K562 (cell line): ENCODE results near the gene TANC1. TPM values are rescaled to one million over a fixed set of nuclear protein-coding genes. Genes with fewer than 3 reads are reported as not detected.

Experiments used
- ATAC-seq: fragments of 200-7000 bp; cut with Tn5 transposase; 3 replicates; pipeline ENCODE4 v1.9.1; 2020; ENCODE audit warnings: moderate library complexity
- BruUV-seq: library from RNA; stranded (reverse); fragments of 400-500 nt; replicated peaks from 2 replicates; lab custom pipeline; 2021; lab: Mats Ljungman, UMichigan
- CTCF ChIA-PET: fragments of 300-600 bp; formaldehyde crosslinking; extraction: SDS; loops from one replicate; lab custom pipeline; 2021; ENCODE audit warnings: low intra/inter-chr PET ratio; lab: Yijun Ruan, JAX
- POLR2A ChIA-PET: fragments of 300-600, 350-650 bp; sonication (Branson Sonifier 250); formaldehyde crosslinking; extraction: SDS; loops from one replicate; lab custom pipeline; 2021; ENCODE audit warnings: antibody characterized with exemption, inconsistent platforms; lab: Yijun Ruan, JAX
- DNase-seq, 4 experiments: peaks; one replicate each; pipeline versions ENCODE4 v3.0.0 to v3.0.0-alpha.2; 2011 to 2018; ENCODE audit warnings: low spot score in 3 of 4, mixed read lengths in 3 of 4; ENCODE audit errors: extremely low read depth in 1 of 4
- FAIRE-seq: peaks from 2 replicates; lab custom pipeline; 2011; peaks lifted over from hg19 to GRCh38; lab: Jason Lieb, UNC
- H2AFZ ChIP-seq: 2 replicates; pipeline ENCODE4 v1.6.0; 2011; ENCODE audit warnings: low read depth, low read length, control low read depth, inconsistent platforms
- H3K27ac ChIP-seq: fragments of 200-600 bp; 3 replicates; pipeline ENCODE4 v1.8.0; 2011; ENCODE audit warnings: low read depth, mild to moderate bottlenecking, control low read depth, inconsistent platforms, low read length, moderate library complexity, mixed read lengths; ENCODE audit errors: extremely low read depth
- H3K27me3 ChIP-seq, 2 experiments: fragments of 300-600 bp in 1 of 2; 2 replicates in 1 of 2; 3 replicates in 1 of 2; pipeline versions ENCODE4 v1.6.0 to v1.8.0; 2011; ENCODE audit warnings: inconsistent platforms in 2 of 2, low read length in 2 of 2, mild to moderate bottlenecking in 1 of 2, mixed read lengths in 1 of 2, moderate library complexity in 1 of 2; ENCODE audit not compliant: control insufficient read depth in 2 of 2, insufficient read depth in 2 of 2
- H3K36me3 ChIP-seq: fragments of 300-600 bp; 3 replicates; pipeline ENCODE4 v1.8.0; 2011; ENCODE audit warnings: mild to moderate bottlenecking, low read length, inconsistent platforms; ENCODE audit not compliant: control insufficient read depth, insufficient read depth
- H3K4me1 ChIP-seq, 2 experiments: fragments of 200-600 bp in 1 of 2; replicated peaks in 1 of 2; 2 replicates in 1 of 2; 3 replicates in 1 of 2; pipeline versions ENCODE4 v1.5.1 to v1.8.0; 2011; ENCODE audit warnings: inconsistent platforms in 2 of 2, low read length in 2 of 2, mild to moderate bottlenecking in 1 of 2, mixed read lengths in 1 of 2, moderate library complexity in 1 of 2; ENCODE audit not compliant: control insufficient read depth in 2 of 2, insufficient read depth in 2 of 2
- H3K4me2 ChIP-seq: 2 replicates; pipeline ENCODE4 v1.6.1; 2011; ENCODE audit warnings: low read length, control low read depth, inconsistent platforms, mixed read lengths; ENCODE audit not compliant: insufficient read depth
- H3K4me3 ChIP-seq: fragments of 200-600 bp; sonication (generic), shearing (Covaris generic); 2 replicates; pipeline ENCODE4 v1.5.1; 2016; ENCODE audit warnings: control low read depth, inconsistent platforms
- H3K79me2 ChIP-seq: fragments of 200-600 bp; 3 replicates; pipeline ENCODE4 v1.8.0; 2011; ENCODE audit warnings: low read length, inconsistent platforms; ENCODE audit not compliant: control insufficient read depth, insufficient read depth
- H3K9ac ChIP-seq, 2 experiments: 2 replicates each; pipeline versions ENCODE4 v1.6.0 to v1.6.1; 2011; ENCODE audit warnings: low read depth in 2 of 2, low read length in 2 of 2, control low read depth in 1 of 2, inconsistent platforms in 1 of 2, mild to moderate bottlenecking in 1 of 2, mixed read lengths in 1 of 2; ENCODE audit not compliant: insufficient read depth in 1 of 2
- H3K9me1 ChIP-seq: one replicate; pipeline ENCODE4 v1.6.0; 2011; ENCODE audit warnings: inconsistent platforms, mild to moderate bottlenecking, low read length, moderate library complexity; ENCODE audit not compliant: control insufficient read depth, insufficient read depth
- H3K9me3 ChIP-seq: replicated peaks from 2 replicates; pipeline ENCODE4 v1.5.1; 2011; ENCODE audit warnings: low read depth, low read length, inconsistent platforms; ENCODE audit not compliant: control insufficient read depth, insufficient read depth
- H4K20me1 ChIP-seq: replicated peaks from 2 replicates; pipeline ENCODE4 v1.6.1; 2011; ENCODE audit warnings: low read length, inconsistent platforms, mixed read lengths; ENCODE audit not compliant: control insufficient read depth, insufficient read depth
- BRF1 ChIP-seq: IDR thresholded peaks from 3 replicates; pipeline ENCODE4 v1.6.1; 2011; ENCODE audit warnings: borderline replicate concordance, mild to moderate bottlenecking; ENCODE audit not compliant: insufficient read length; ENCODE audit errors: extremely low read depth
- CHD7 ChIP-seq: fragments of 200-600 bp; sonication (generic); IDR thresholded peaks from one replicate; pipeline ENCODE4 v1.6.1; 2012; ENCODE audit warnings: mild to moderate bottlenecking, low read depth, low read length, inconsistent platforms
- ELF1 ChIP-seq: fragments of 200-800 bp; sonication (Bioruptor generic); IDR thresholded peaks from 2 replicates; pipeline ENCODE4 v1.6.1; 2016; ENCODE audit warnings: missing genetic modification characterization, missing compliant biosample characterization
- ESRRB ChIP-seq: fragments of 250-450 bp; sonication (Bioruptor Pico); IDR thresholded peaks from 2 replicates; pipeline ENCODE4 v1.5.0; 2020; ENCODE audit warnings: mild to moderate bottlenecking, moderate library complexity, borderline replicate concordance
- HNRNPK ChIP-seq: fragments of 200-400 bp; formaldehyde crosslinking; IDR thresholded peaks from one replicate; pipeline ENCODE4 v1.6.1; 2018; ENCODE audit warnings: mild to moderate bottlenecking, low read depth, low read length; ENCODE audit not compliant: poor library complexity, severe bottlenecking
- TCF15 ChIP-seq: fragments of 250-450 bp; sonication (Bioruptor Pico); IDR thresholded peaks from 2 replicates; pipeline ENCODE4 v1.8.0; 2022; ENCODE audit warnings: moderate library complexity, mild to moderate bottlenecking, inconsistent platforms
- ZFX ChIP-seq: sonication (generic); formaldehyde crosslinking; IDR thresholded peaks from 2 replicates; pipeline ENCODE4 v1.8.0; 2022; ENCODE audit warnings: mild to moderate bottlenecking, missing genetic modification reagents, moderate library complexity
- ZNF511 ChIP-seq: sonication (generic); formaldehyde crosslinking; IDR thresholded peaks from 2 replicates; pipeline ENCODE4 v1.8.0; 2022; ENCODE audit warnings: mild to moderate bottlenecking, missing genetic modification reagents
- WGBS: fragments of 100-300 bp; shearing (Covaris generic); methylation state at CpG from one replicate; pipeline ENCODE4 v1.1.6; 2016; ENCODE audit warnings: low coverage, mixed read lengths; ENCODE audit not compliant: insufficient coverage; ENCODE audit errors: missing lambda C conversion rate; 5-methylcytosine and 5-hydroxymethylcytosine counted together
- in situ Hi-C: fragments of 300-500 bp; cut with MboI; formaldehyde crosslinking; loops from 4 replicates; pipeline ENCODE4 v1.15.0; 2018; ENCODE audit warnings: inconsistent platforms, mixed read lengths
- intact Hi-C: fragments of 100-400 bp; cut with micrococcal nuclease; formaldehyde crosslinking; loops from 2 replicates; pipeline ENCODE4 v1.14.2; 2022
- polyA plus RNA-seq, 8 experiments: library from polyadenylated mRNA; depleted of rRNA in 4 of 8; stranded (reverse) in 5 of 8; unstranded in 3 of 8; fragments of >200 nt; fragmentation: Nextera tagmentation in 2 of 8; fragmentation: Illumina TruSeq in 1 of 8; extraction: Ambion mirVana in 2 of 8; extraction: Trizol in 1 of 8; gene quantifications; 2 replicates each; pipeline versions ENCODE4 v1.2.1 to v1.2.3, GENCODE V29; 2011 to 2014; ENCODE audit warnings: inconsistent platforms in 1 of 8, missing spikeins in 1 of 8
- total RNA-seq, 7 experiments: library from RNA; depleted of rRNA in 6 of 7; stranded (reverse); fragments of >200 nt in 6 of 7; fragmentation: Illumina TruSeq in 2 of 7; extraction: Trizol in 2 of 7; gene quantifications; 2 replicates each; pipeline versions ENCODE4 v1.2.1 to v1.2.3, GENCODE V29; 2011 to 2021; ENCODE audit warnings: low replicate concordance in 1 of 7
- TF ChIP-seq, protein P1 (sequence below): sonication (generic); formaldehyde crosslinking; IDR thresholded peaks from 2 replicates; pipeline ENCODE4 v1.8.1; 2022; ENCODE audit warnings: missing genetic modification reagents

The TANC1 gene
- total and polyA plus RNA-seq, 9 of the 15 experiments (the other 6 are each of a cell fraction or from before 2014, with no cell fraction given): under 0.01 to 0.20 (median 0.07) TPM; not detected in 1

DNA sequence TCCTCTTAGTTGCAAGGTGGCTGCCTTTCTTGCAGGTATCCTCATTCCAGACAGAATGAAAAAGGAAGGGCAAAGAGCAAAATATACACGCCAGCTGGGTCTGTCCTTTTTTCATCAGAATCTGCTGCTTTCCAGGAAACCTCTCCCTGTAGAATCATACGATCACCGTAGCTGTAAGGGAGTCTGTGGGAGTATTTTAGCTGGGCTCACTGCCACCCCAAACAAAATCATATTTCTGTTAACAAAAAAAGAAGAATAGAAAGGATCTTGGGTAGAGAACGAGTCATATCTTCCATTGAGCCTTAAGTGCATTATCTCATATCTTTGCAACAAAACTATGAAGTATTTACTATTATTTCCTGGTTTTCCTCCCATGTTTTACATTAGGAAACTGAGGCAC, 15.0 kb upstream of the TANC1 start:
- H4K20me1 ChIP-seq: no peaks in the 10 kb centered on the region
- H3K4me1 ChIP-seq: no peaks in the 10 kb centered on the region; a peak in 1 of 5 replicates
- no peak overlapping the region for H3K9ac ChIP-seq
- no peak overlapping the region for H3K4me2 ChIP-seq
- no peaks in the 10 kb centered on the region for H3K9me3 ChIP-seq
- H3K27ac ChIP-seq: no peak overlapping the region
- intact Hi-C loops (no loop called here), in situ Hi-C loops (no loop called here)
- no peak overlapping the region for H3K4me3 ChIP-seq
- DNase-seq: no peak
- H3K9me1 ChIP-seq: no peaks in the 10 kb centered on the region
- ChIA-PET CTCF (no interaction called here), POLR2A (interaction anchor here (0.6 kb wide), 1 partner anchor 20 kb away, joined by 3 read pairs; no protein-coding TSS in a partner anchor)
- H3K36me3 ChIP-seq: no peaks in the 10 kb centered on the region
- no TSS peak for BruUV-seq
- ATAC-seq: no peak
- FAIRE-seq: no peak
- no peak overlapping the region for H2AFZ ChIP-seq
- WGBS: 0% methylated on average over 4 of the region's 4 CpGs
- peaks cover 5 to 11% of the 10 kb centered on the region in 2 experiments; a peak in 4 of 5 replicates for H3K27me3 ChIP-seq
- H3K79me2 ChIP-seq: no peaks in the 10 kb centered on the region
- no peak for TF ChIP-seq ELF1 (tag)
- TF ChIP-seq, protein P1, sequence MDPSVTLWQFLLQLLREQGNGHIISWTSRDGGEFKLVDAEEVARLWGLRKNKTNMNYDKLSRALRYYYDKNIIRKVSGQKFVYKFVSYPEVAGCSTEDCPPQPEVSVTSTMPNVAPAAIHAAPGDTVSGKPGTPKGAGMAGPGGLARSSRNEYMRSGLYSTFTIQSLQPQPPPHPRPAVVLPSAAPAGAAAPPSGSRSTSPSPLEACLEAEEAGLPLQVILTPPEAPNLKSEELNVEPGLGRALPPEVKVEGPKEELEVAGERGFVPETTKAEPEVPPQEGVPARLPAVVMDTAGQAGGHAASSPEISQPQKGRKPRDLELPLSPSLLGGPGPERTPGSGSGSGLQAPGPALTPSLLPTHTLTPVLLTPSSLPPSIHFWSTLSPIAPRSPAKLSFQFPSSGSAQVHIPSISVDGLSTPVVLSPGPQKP (CRISPR knock-in tag): no peak
- no peak for TF ChIP-seq BRF1
- TF ChIP-seq CHD7: no peak
- TF ChIP-seq ZFX (CRISPR knock-in tag): no peak
- TF ChIP-seq ESRRB: no peak
- no peak for TF ChIP-seq TCF15
- TF ChIP-seq HNRNPK: no peak
- TF ChIP-seq ZNF511 (CRISPR knock-in tag): no peak
